GM12872 (cell line): ENCODE results near the gene MMS22L.

Experiments
- CTCF ChIP-seq: IDR thresholded peaks from 3 replicates; pipeline ENCODE4 v1.5.1; 2011; ENCODE audit warnings: low read depth, mild to moderate bottlenecking, low read length, moderate library complexity; ENCODE audit not compliant: insufficient read depth

The MMS22L gene

DNA sequence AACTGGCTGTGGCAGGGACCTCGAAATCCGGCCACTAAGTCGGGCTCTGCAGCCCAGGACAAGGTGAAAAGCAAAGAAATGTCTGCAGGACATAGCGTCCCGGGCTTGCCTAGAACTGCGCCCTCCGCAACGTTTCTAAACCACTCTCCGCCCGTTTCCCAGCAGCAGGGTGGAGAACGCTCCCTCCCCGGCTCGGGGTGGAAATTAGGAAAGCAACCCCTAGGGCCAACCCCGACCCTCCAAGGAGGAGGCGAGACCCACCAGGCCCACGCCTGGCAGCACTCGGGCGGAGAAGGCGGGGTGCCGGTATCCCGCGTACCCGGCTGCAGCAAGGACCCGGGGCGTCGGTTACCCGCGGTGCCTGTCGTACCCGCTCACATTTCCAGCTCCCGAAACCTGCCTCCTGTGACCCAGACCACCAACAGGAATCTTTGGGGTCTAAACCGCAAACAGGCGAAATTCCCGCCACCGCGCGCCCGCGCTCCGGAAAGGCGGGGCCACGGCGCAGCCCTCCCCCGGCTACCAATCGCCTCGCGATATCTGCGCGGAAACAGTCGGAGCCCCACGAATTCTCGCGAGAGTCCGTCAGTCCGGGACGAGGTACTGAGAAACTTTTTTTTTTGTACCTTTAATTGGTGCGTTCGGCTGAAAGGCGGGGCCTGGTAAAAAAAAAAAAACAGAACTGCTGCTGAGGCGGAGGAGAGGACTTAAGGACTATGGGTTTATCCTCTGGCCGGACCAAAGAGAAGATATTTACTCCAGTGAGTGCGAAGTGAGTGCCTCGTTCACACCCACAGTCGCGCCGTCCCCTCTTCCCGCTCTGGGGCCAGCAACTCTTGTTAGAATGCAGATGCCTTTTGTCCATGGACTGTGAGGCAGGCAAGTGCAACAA, at the start of gene MMS22L:
MMS22L (minus strand) TSS at position 491 of the 892 bp plus-strand sequence. CDS start 739 bp downstream, outside the sequence.
- TF ChIP-seq CTCF, result no peak

DNA sequence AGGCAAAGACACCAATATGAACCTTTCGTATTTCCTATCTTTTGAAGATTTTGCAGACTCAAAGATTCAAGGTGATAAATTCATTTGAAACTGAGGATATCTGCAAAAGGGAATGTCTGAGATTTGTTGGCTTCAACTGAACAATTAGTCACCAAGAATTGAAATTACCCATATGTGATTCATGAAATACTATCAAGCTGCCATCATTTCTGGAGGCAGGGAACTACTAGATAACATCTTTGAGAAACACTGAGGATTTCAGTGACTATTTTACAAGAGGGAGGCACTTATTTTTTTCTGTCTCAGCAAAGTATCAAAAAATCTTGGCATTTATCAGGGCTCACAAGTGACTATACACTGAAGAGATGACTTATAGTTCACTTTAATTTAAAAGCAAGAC, 39.8 kb upstream of the MMS22L start:
- no peak for TF ChIP-seq CTCF

- no peak for TF ChIP-seq CTCF
These were observed 39.2 kb upstream of the MMS22L start for GRCh38 chr6:97322226-97322625.

- TF ChIP-seq CTCF, result no peak
These were observed 34.0 kb upstream of the MMS22L start for GRCh38 chr6:97316978-97317377.

- TF ChIP-seq CTCF, result no peak
These were observed 29.2 kb upstream of the MMS22L start for GRCh38 chr6:97312241-97312640.

- TF ChIP-seq CTCF, result no peak
These were observed 23.7 kb upstream of the MMS22L start for GRCh38 chr6:97306544-97307320.

DNA sequence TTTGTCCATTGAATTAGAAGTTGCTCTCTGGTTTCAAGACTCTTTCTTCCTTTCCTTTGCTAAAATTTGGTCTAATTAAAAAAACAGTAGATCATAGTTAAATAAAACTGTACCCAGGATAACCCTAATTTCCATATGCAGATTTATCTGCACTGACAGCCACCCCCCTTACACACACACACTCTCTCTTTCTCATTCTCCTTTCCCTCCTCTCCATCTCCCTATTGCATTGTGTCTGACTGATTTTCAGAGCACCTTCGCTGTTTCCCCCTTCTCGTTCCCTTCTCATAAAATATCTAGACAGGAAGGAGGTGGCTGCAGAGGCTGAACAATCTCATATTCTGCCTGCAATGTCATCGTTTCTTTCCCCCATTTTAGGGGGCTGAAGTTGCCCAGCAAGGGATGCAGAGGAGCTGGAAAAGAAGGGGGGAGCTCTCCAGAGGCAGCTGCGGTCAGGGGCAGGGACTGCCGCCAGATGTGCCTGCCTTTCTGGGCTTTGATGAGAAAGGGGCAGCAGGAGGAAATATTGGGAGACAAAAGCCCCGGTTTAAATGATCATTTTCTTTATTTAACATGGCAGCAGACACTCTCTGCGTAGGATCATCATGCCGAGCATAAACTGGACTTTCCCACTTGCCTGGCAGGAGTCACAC, 22.5 kb upstream of the MMS22L start:
- no peak for TF ChIP-seq CTCF
